Hepatocyte (in vitro differentiated cells): ENCODE measurements around the gene RPL7A. TPM values are rescaled to one million over a fixed set of nuclear protein-coding genes. Genes with fewer than 3 reads are reported as not detected.
"Not testable (repeated sequence)": the region's sequence is repeated elsewhere in the genome, so short reads cannot be mapped to it uniquely, and the experiment has no call there.

ENCODE experiments used
- DNase-seq: peaks from one replicate; pipeline ENCODE4 v3.0.0-alpha.2; 2016; ENCODE audit warnings: low spot score
- H2AFZ ChIP-seq: fragments of 200-600 bp; sonication (generic); 2 replicates; pipeline ENCODE4 v1.6.0; 2016; ENCODE audit warnings: antibody characterized with exemption, mild to moderate bottlenecking
- H3K27ac ChIP-seq: fragments of 200-600 bp; sonication (generic); 2 replicates; pipeline ENCODE4 v1.5.1; 2016; ENCODE audit warnings: mild to moderate bottlenecking
- H3K27me3 ChIP-seq: fragments of 200-600 bp; sonication (generic); 2 replicates; pipeline ENCODE4 v1.6.1; 2016
- H3K36me3 ChIP-seq: fragments of 200-600 bp; sonication (generic); replicated peaks from 2 replicates; pipeline ENCODE4 v1.5.1; 2016; ENCODE audit warnings: low read depth; ENCODE audit not compliant: insufficient read depth
- H3K4me1 ChIP-seq: fragments of 200-600 bp; sonication (generic); 2 replicates; pipeline ENCODE4 v1.5.1; 2016; ENCODE audit warnings: mild to moderate bottlenecking, moderate library complexity; ENCODE audit not compliant: insufficient read depth
- H3K4me2 ChIP-seq: fragments of 200-600 bp; sonication (generic); 2 replicates; pipeline ENCODE4 v1.6.0; 2016
- H3K4me3 ChIP-seq: fragments of 200-600 bp; sonication (generic); 2 replicates; pipeline ENCODE4 v1.5.1; 2016; ENCODE audit warnings: mild to moderate bottlenecking
- H3K79me2 ChIP-seq: fragments of 200-600 bp; sonication (generic); 2 replicates; pipeline ENCODE4 v1.6.0; 2017; ENCODE audit warnings: mild to moderate bottlenecking
- H3K9me2 ChIP-seq: fragments of 200-600 bp; sonication (generic); replicated peaks from 2 replicates; pipeline ENCODE4 v1.6.0; 2017; ENCODE audit warnings: mild to moderate bottlenecking; ENCODE audit not compliant: insufficient read depth
- H3K9me3 ChIP-seq: fragments of 200-600 bp; sonication (generic); 2 replicates; pipeline ENCODE4 v1.5.1; 2016; ENCODE audit warnings: low read depth, mild to moderate bottlenecking
- H4K20me1 ChIP-seq: fragments of 200-600 bp; sonication (generic); 2 replicates; pipeline ENCODE4 v1.6.0; 2016; ENCODE audit warnings: mild to moderate bottlenecking; ENCODE audit not compliant: insufficient read depth, poor library complexity, severe bottlenecking
- CTCF ChIP-seq: fragments of 200-600 bp; sonication (generic); IDR thresholded peaks from 2 replicates; pipeline ENCODE4 v1.5.1; 2016; ENCODE audit warnings: antibody characterized with exemption, mild to moderate bottlenecking; ENCODE audit not compliant: poor library complexity
- EZH2 ChIP-seq: fragments of 200-600 bp; sonication (generic); IDR thresholded peaks from 2 replicates; pipeline ENCODE4 v1.6.1; 2016; ENCODE audit warnings: antibody characterized with exemption, mild to moderate bottlenecking, borderline replicate concordance
- EZH2phosphoT487 ChIP-seq: fragments of 200-600 bp; sonication (generic); IDR thresholded peaks from one replicate; pipeline ENCODE4 v1.6.1; 2018; ENCODE audit warnings: antibody characterized with exemption, mild to moderate bottlenecking, low read depth, moderate library complexity; ENCODE audit not compliant: unreplicated experiment, severe bottlenecking
- WGBS: methylation state at CpG from one replicate; pipeline ENCODE4 v1.1.6; 2016; ENCODE audit warnings: low lambda C conversion rate; ENCODE audit errors: missing lambda C conversion rate; 5-methylcytosine and 5-hydroxymethylcytosine counted together
- polyA plus RNA-seq: library from polyadenylated mRNA; unstranded; fragments of >200 nt; fragmentation: Nextera tagmentation; extraction: Ambion mirVana; gene quantifications from 2 replicates; pipeline ENCODE4 v1.2.1, GENCODE V29; 2016
- total RNA-seq: library from RNA; depleted of rRNA; stranded (reverse); fragments of >200 nt; gene quantifications from 2 replicates; pipeline ENCODE4 v1.2.3, GENCODE V29; 2014

RPL7A gene
- total and polyA plus RNA-seq, 2 experiments from 2014 or later = 377 to 2,226 TPM

- H3K4me1 ChIP-seq = peaks cover 22% of the 10 kb centered on the region
- WGBS = 5% methylated on average over 31 of the region's 120 CpGs
Observed at GRCh38 chr9:133375724-133376654, 28.0 kb downstream of the RPL7A start, which contains the start of the genes STKLD1 and SURF4. STKLD1 (plus strand) TSS chr9:133376366; CDS start chr9:133376474, 108 bp downstream. SURF4 (minus strand) TSS chr9:133376060; CDS start chr9:133375969, 91 bp downstream.

DNA sequence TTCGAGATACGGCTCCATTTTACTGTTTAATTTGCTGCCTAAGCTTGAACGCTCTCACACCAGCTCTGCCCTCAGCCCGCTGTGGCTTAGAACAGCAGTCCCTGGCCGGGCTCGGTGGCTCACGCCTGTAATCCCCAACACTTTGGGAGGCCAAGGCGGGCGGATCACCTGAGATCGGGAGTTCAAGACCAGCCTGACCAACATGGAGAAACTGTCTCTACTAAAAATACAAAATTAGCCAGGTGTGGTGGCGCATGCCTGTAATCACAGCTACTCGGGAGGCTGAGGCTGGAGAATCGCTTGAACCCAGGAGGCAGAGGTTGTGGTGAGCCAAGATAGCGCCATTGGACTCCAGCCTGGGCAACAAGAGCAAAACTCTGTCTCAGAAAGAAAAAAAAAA, 29.3 kb downstream of the RPL7A start:
- not testable (repeated sequence) for H3K9me3 ChIP-seq, H3K36me3 ChIP-seq, H3K9me2 ChIP-seq, DNase-seq, H3K27ac ChIP-seq, H3K27me3 ChIP-seq, H3K4me3 ChIP-seq, H2AFZ ChIP-seq
- Histone ChIP-seq H4K20me1 (peaks cover 28% of the 10 kb centered on the region), H3K4me1 (peaks cover 11% of the 10 kb centered on the region), H3K79me2 (peaks cover 34% of the 10 kb centered on the region), H3K4me2 (peak overlapping the region; percentile 92)
- 95% methylated on average over 14 of the region's 14 CpGs for WGBS

More at GRCh38 chr9:133375724-133376654, 28.0 kb downstream of the RPL7A start, which contains the start of the genes STKLD1 and SURF4:
- Histone ChIP-seq H3K79me2 (peaks cover 47% of the 10 kb centered on the region), H3K4me3 (peak within 1 kb of the TSS; percentile 82), H3K9me2 (no peaks in the 10 kb centered on the region), H3K36me3 (no peaks in the 10 kb centered on the region), H3K4me2 (peak within 1 kb of the TSS; percentile 92), H3K9me3 (no peaks in the 10 kb centered on the region), H3K27me3 (no peaks in the 10 kb centered on the region), H3K27ac (peak within 1 kb of the TSS; percentile 99), H4K20me1 (peaks cover 41% of the 10 kb centered on the region), H2AFZ (peak within 1 kb of the TSS; percentile 76)
- DNase-seq = peak; percentile 99
- TF ChIP-seq CTCF = no peak
- TF ChIP-seq EZH2phosphoT487 = no peak
- TF ChIP-seq EZH2 = no peak

DNA sequence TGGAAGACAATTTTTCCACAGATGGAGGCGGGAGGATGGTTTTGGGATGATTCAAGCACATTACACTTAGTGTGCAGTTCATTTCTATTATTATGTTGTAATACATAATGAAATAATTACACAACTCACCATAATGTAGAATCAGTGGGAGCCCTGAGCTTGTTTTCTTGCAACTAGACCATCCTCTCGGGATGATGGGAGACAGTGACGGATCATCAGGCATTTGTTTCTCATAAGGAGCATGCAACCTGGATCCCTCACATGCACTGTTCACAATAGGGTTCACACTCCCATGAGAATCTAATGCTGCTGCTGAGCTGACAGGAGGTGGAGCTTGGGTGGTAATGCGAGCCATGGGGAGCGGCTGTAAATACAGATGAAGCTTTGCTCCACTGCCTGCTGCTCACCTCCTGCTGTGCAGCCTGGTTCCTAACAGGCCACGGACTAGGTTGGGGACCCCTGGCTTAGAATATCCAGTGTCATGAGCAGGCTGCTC, 29.8 kb downstream of the RPL7A start:
- no peaks in the 10 kb centered on the region for H3K27me3 ChIP-seq
- peaks cover 29% of the 10 kb centered on the region for H3K79me2 ChIP-seq
- DNase-seq = no peak
- H4K20me1 ChIP-seq = peaks cover 23% of the 10 kb centered on the region
- WGBS = 68% methylated on average over 6 of the region's 6 CpGs
- H3K9me2 ChIP-seq = no peaks in the 10 kb centered on the region
- H3K27ac ChIP-seq = no peak overlapping the region
- TF ChIP-seq EZH2phosphoT487 (no peak), CTCF (no peak), EZH2 (no peak)
- H2AFZ ChIP-seq = no peak overlapping the region
- no peak overlapping the region for H3K4me3 ChIP-seq
- no peaks in the 10 kb centered on the region for H3K36me3 ChIP-seq
- H3K4me1 ChIP-seq = peaks cover 8% of the 10 kb centered on the region
- no peaks in the 10 kb centered on the region for H3K9me3 ChIP-seq
- no peak overlapping the region for H3K4me2 ChIP-seq

GRCh38 chr9:133378408-133378962, 30.5 kb downstream of the RPL7A start:
- Histone ChIP-seq H3K9me2 (no peaks in the 10 kb centered on the region), H3K27ac (no peak overlapping the region), H3K9me3 (no peaks in the 10 kb centered on the region), H3K4me1 (peaks cover 8% of the 10 kb centered on the region), H3K36me3 (no peaks in the 10 kb centered on the region), H4K20me1 (peaks cover 16% of the 10 kb centered on the region), H2AFZ (no peak overlapping the region), H3K4me2 (no peak overlapping the region), H3K79me2 (peaks cover 22% of the 10 kb centered on the region), H3K4me3 (no peak overlapping the region), H3K27me3 (no peaks in the 10 kb centered on the region)
- TF ChIP-seq CTCF (no peak), EZH2 (no peak), EZH2phosphoT487 (no peak)
- WGBS = 88% methylated on average over 1 of the region's 1 CpG
- DNase-seq = no peak
